Left lung (tissue), 10 donors: ENCODE measurements around the gene KHK. TPM values are rescaled to one million over a fixed set of nuclear protein-coding genes. Genes with fewer than 3 reads are reported as not detected.

ENCODE experiments used
- ATAC-seq: fragments of 200-7000 bp; cut with Tn5 transposase; one replicate; pipeline ENCODE4 v1.9.1; 2020; ENCODE audit warnings: moderate library complexity
- DNase-seq, 4 donors: peaks; one replicate each; pipeline ENCODE4 v3.0.0-alpha.2; 2013 to 2020
- H3K27ac ChIP-seq, 2 donors: fragments of 200-600 bp; sonication (generic) in 1 of 2; one replicate each; pipeline versions ENCODE4 v1.5.0 to v1.8.0; 2020 to 2021
- H3K27me3 ChIP-seq, 2 donors: fragments of 200-600 bp; sonication (generic) in 1 of 2; one replicate each; pipeline versions ENCODE4 v1.5.0 to v1.8.0; 2020 to 2021
- H3K36me3 ChIP-seq, 2 donors: fragments of 200-600 bp; sonication (generic) in 1 of 2; one replicate each; pipeline versions ENCODE4 v1.5.0 to v1.8.0; 2020 to 2021
- H3K4me1 ChIP-seq, 2 donors: fragments of 200-600 bp; one replicate each; pipeline ENCODE4 v1.8.0; 2021
- H3K4me3 ChIP-seq, 2 donors: fragments of 200-600 bp; sonication (generic) in 1 of 2; one replicate each; pipeline versions ENCODE4 v1.5.0 to v1.8.0; 2020 to 2021; ENCODE audit warnings: mild to moderate bottlenecking in 1 of 2
- H3K9me3 ChIP-seq, 2 donors: fragments of 200-600 bp; sonication (generic) in 1 of 2; one replicate each; pipeline versions ENCODE4 v1.5.0 to v1.8.0; 2020 to 2021
- CTCF ChIP-seq, 2 donors: fragments of 200-600 bp; sonication (generic) in 1 of 2; IDR thresholded peaks; one replicate each; pipeline versions ENCODE4 v1.5.0 to v1.8.0; 2021; ENCODE audit warnings: antibody characterized with exemption in 2 of 2
- intact Hi-C, 2 donors: fragments of 100-400 bp; cut with DNase I; formaldehyde crosslinking; loops; one replicate each; pipeline versions ENCODE4 v1.11.2 to v1.14.2; 2022
- polyA plus RNA-seq, 6 donors: library from polyadenylated mRNA; unstranded; fragments of 120-200 nt; gene quantifications; one replicate each; pipeline ENCODE4 v1.2.1, GENCODE V29; 2013; ENCODE audit not compliant: insufficient read length in 6 of 6
- total RNA-seq, 2 donors: library from RNA; stranded (reverse); fragmentation: NEBNext Ultra II Directional; extraction: Animal tissue kit (Norgen Biotek cat#: 25700); gene quantifications; one replicate each; pipeline ENCODE4 v1.2.1, GENCODE V29; 2021
- donor health status: DM: no; HTN: yes; CAD: no.
- donor health status: DM: no; HTN: no; CAD: no.

KHK gene
- total and polyA plus RNA-seq, 8 donors: 3.8 to 11.5 (median 4.6) TPM

GRCh38 chr2:27145682-27146081 lies 59.1 kb downstream of the KHK start:
- Histone ChIP-seq H3K4me3 (no peak overlapping the region), H3K9me3 (no peaks in the 10 kb centered on the region), H3K27ac (no peak overlapping the region), H3K27me3 (peaks cover 0 to 14% of the 10 kb centered on the region in 2 donors), H3K36me3 (no peaks in the 10 kb centered on the region), H3K4me1 (no peaks in the 10 kb centered on the region)
- DNase-seq (no peak), ATAC-seq (no peak)
- TF ChIP-seq CTCF (IDR thresholded peaks at IDR 0.05): no peak
- intact Hi-C loops: no loop called here

- TF ChIP-seq CTCF (IDR thresholded peaks at IDR 0.05): no peak
- intact Hi-C loops: no loop called here
Measured at GRCh38 chr2:27147935-27148334, 61.4 kb downstream of the KHK start.

GRCh38 chr2:27148801-27149439 lies 62.3 kb downstream of the KHK start, which contains the start of gene TCF23:
TSS of gene TCF23 (plus strand) at chr2:27149004. CDS start at chr2:27149134, 130 bp downstream.
- ATAC-seq (peak; percentile 37), DNase-seq (no peak)
- intact Hi-C loops: no loop called here
- Histone ChIP-seq H3K9me3 (no peaks in the 10 kb centered on the region), H3K4me3 (no peak within 1 kb of the TSS), H3K4me1 (no peaks in the 10 kb centered on the region), H3K27me3 (no peaks in the 10 kb centered on the region), H3K36me3 (no peaks in the 10 kb centered on the region), H3K27ac (no peak within 1 kb of the TSS)
- TF ChIP-seq CTCF (IDR thresholded peaks at IDR 0.05): no peak

More at GRCh38 chr2:27147935-27148334, 61.4 kb downstream of the KHK start:
- H3K4me3 ChIP-seq: no peak overlapping the region
- no peaks in the 10 kb centered on the region for H3K36me3 ChIP-seq
- no peaks in the 10 kb centered on the region for H3K9me3 ChIP-seq
- no peaks in the 10 kb centered on the region for H3K27me3 ChIP-seq
- DNase-seq: no peak
- no peaks in the 10 kb centered on the region for H3K4me1 ChIP-seq
- no peak for ATAC-seq
- H3K27ac ChIP-seq: no peak overlapping the region

- H3K36me3 ChIP-seq: no peaks in the 10 kb centered on the region
- DNase-seq (no peak), ATAC-seq (no peak)
- intact Hi-C loops: no loop called here
- no peak for TF ChIP-seq CTCF (IDR thresholded peaks at IDR 0.05)
- H3K9me3 ChIP-seq: no peaks in the 10 kb centered on the region
- H3K27ac ChIP-seq: no peak overlapping the region
- H3K4me3 ChIP-seq: no peak overlapping the region
- H3K4me1 ChIP-seq: no peaks in the 10 kb centered on the region
- no peaks in the 10 kb centered on the region for H3K27me3 ChIP-seq
Measured at GRCh38 chr2:27149570-27150405, 63.2 kb downstream of the KHK start.

Other genes with a start within 250 kb of the KHK start
- gene DPYSL5, start 238.6 kb upstream of the KHK start, total RNA-seq: not detected
- under 1 TPM; 0.07 to 0.37 (median 0.23) TPM for gene DPYSL5, start 238.6 kb upstream of the KHK start, polyA plus RNA-seq
- 10 to 100 TPM; 13.5 to 23.5 TPM for gene MAPRE3, start 116.1 kb upstream of the KHK start, total RNA-seq
- 10 to 100 TPM in 2 of 6 donors, 1 to 10 TPM in 4; 7.1 to 12.4 (median 9.4) TPM for gene MAPRE3, start 116.1 kb upstream of the KHK start, polyA plus RNA-seq
- 100 to 1,000 TPM in 1 of 2 donors, 10 to 100 TPM in 1; 84.6 to 105 TPM for gene TMEM214, start 53.8 kb upstream of the KHK start, total RNA-seq
- 10 to 100 TPM; 59.8 to 90.4 (median 67.8) TPM for gene TMEM214, start 53.8 kb upstream of the KHK start, polyA plus RNA-seq
- 10 to 100 TPM; 12.0 to 20.6 TPM for gene AGBL5, start 35.1 kb upstream of the KHK start, total RNA-seq
- gene AGBL5, start 35.1 kb upstream of the KHK start, polyA plus RNA-seq: 10 to 100 TPM; 47.2 to 54.5 (median 51.9) TPM
- 100 to 1,000 TPM; 294 to 407 TPM for gene OST4, start 15.1 kb upstream of the KHK start, total RNA-seq
- 100 to 1,000 TPM; 231 to 289 (median 260) TPM for gene OST4, start 15.1 kb upstream of the KHK start, polyA plus RNA-seq
- gene EMILIN1, start 8.2 kb upstream of the KHK start, total RNA-seq: 100 to 1,000 TPM; 151 to 161 TPM
- 100 to 1,000 TPM; 137 to 268 (median 197) TPM for gene EMILIN1, start 8.2 kb upstream of the KHK start, polyA plus RNA-seq
- gene CGREF1, start 32.4 kb downstream of the KHK start, total RNA-seq: 1 to 10 TPM; 2.8 to 3.4 TPM
- gene CGREF1, start 32.4 kb downstream of the KHK start, polyA plus RNA-seq: under 1 TPM; 0.31 to 0.86 (median 0.56) TPM
- gene ABHD1, start 37.0 kb downstream of the KHK start, total RNA-seq: not detected
- gene ABHD1, start 37.0 kb downstream of the KHK start, polyA plus RNA-seq: 1 to 10 TPM in 3 of 6 donors, under 1 TPM in 3; 0.69 to 1.3 (median 1.0) TPM
- 10 to 100 TPM; 50.8 to 65.3 TPM for gene PREB, start 47.9 kb downstream of the KHK start, total RNA-seq
- gene PREB, start 47.9 kb downstream of the KHK start, polyA plus RNA-seq: 10 to 100 TPM; 34.3 to 45.7 (median 38.2) TPM
- not detected for gene PRR30, start 52.6 kb downstream of the KHK start, total RNA-seq
- gene PRR30, start 52.6 kb downstream of the KHK start, polyA plus RNA-seq: not detected
- gene TCF23, start 62.2 kb downstream of the KHK start, total RNA-seq: under 1 TPM; 0.08 to 0.50 TPM
- under 1 TPM; 0.06 to 0.21 (median 0.08) TPM for gene TCF23, start 62.2 kb downstream of the KHK start, polyA plus RNA-seq
- 100 to 1,000 TPM in 1 of 2 donors, 10 to 100 TPM in 1; 87.5 to 102 TPM for gene ATRAID, start 125.3 kb downstream of the KHK start, total RNA-seq
- 100 to 1,000 TPM; 126 to 141 (median 130) TPM for gene ATRAID, start 125.3 kb downstream of the KHK start, polyA plus RNA-seq
- 10 to 100 TPM; 27.3 to 43.7 TPM for gene SLC5A6, start 125.5 kb downstream of the KHK start, total RNA-seq
- 10 to 100 TPM; 24.1 to 47.2 (median 31.7) TPM for gene SLC5A6, start 125.5 kb downstream of the KHK start, polyA plus RNA-seq
- gene CAD, start 130.6 kb downstream of the KHK start, total RNA-seq: 10 to 100 TPM; 31.1 to 51.2 TPM
- 10 to 100 TPM; 39.0 to 52.8 (median 44.9) TPM for gene CAD, start 130.6 kb downstream of the KHK start, polyA plus RNA-seq
- under 1 TPM; 0.39 to 0.64 TPM for gene SLC30A3, start 176.3 kb downstream of the KHK start, total RNA-seq
- gene SLC30A3, start 176.3 kb downstream of the KHK start, polyA plus RNA-seq: under 1 TPM; 0.26 to 0.69 (median 0.48) TPM
- not detected for gene DNAJC5G, start 188.7 kb downstream of the KHK start, total RNA-seq
- under 1 TPM; 0.19 to 0.41 (median 0.30) TPM for gene DNAJC5G, start 188.7 kb downstream of the KHK start, polyA plus RNA-seq
- under 1 TPM in 1 of 2 donors, not detected in 1; 0.17 TPM for gene TRIM54, start 195.7 kb downstream of the KHK start, total RNA-seq
- gene TRIM54, start 195.7 kb downstream of the KHK start, polyA plus RNA-seq: under 1 TPM in 5 of 6 donors, not detected in 1; 0.07 to 0.14 (median 0.09) TPM
- gene UCN, start 221.7 kb downstream of the KHK start, total RNA-seq: 1 to 10 TPM; 1.5 to 2.6 TPM
- 1 to 10 TPM; 1.3 to 2.4 (median 1.8) TPM for gene UCN, start 221.7 kb downstream of the KHK start, polyA plus RNA-seq
- gene MPV17, start 236.3 kb downstream of the KHK start, total RNA-seq: 100 to 1,000 TPM in 1 of 2 donors, 10 to 100 TPM in 1; 96.4 to 103 TPM
- gene MPV17, start 236.3 kb downstream of the KHK start, polyA plus RNA-seq: 100 to 1,000 TPM in 1 of 6 donors, 10 to 100 TPM in 5; 91.6 to 106 (median 99.0) TPM